Activated naive CD4-positive, alpha-beta T cell treated with anti-CD3 and anti-CD28 coated beads, Interleukin-2, amount 50 U/mL, for 72 hours (primary cell): ENCODE measurements around the gene HBEGF. TPM values are rescaled to one million over a fixed set of nuclear protein-coding genes. Genes with fewer than 3 reads are reported as not detected.
A peak's percentile ranks its signal among the peaks of the same experiment; 100 is the strongest.

Experiments
- ATAC-seq, 2 donors: fragments of 150-1000 bp; cut with Tn5 transposase; 2 replicates each; pipeline ENCODE4 v1.10.0; 2021; ENCODE audit warnings: mild to moderate bottlenecking in 2 of 2, moderate library complexity in 2 of 2
- DNase-seq, 2 donors: peaks; one replicate each; pipeline ENCODE4 v3.0.0; 2021 to 2022; ENCODE audit warnings: low spot score in 2 of 2
- H3K27ac Mint-ChIP-seq, 2 donors: one replicate each; pipeline ENCODE4 v1.8.0; 2022; ENCODE audit warnings: mild to moderate bottlenecking in 2 of 2, mixed read lengths in 2 of 2
- H3K36me3 Mint-ChIP-seq, 2 donors: one replicate each; pipeline ENCODE4 v1.8.0; 2022; ENCODE audit warnings: mixed read lengths in 2 of 2
- H3K9me3 Mint-ChIP-seq, 2 donors: one replicate each; pipeline ENCODE4 v1.8.0; 2022; ENCODE audit warnings: mixed read lengths in 2 of 2
- total RNA-seq, 2 donors: library from RNA; stranded (reverse); gene quantifications; one replicate each; pipeline ENCODE4 v1.2.3, GENCODE V29; 2022

The HBEGF gene
- total RNA-seq, 2 donors from 2014 or later: 6.9 to 10.5 TPM

DNA sequence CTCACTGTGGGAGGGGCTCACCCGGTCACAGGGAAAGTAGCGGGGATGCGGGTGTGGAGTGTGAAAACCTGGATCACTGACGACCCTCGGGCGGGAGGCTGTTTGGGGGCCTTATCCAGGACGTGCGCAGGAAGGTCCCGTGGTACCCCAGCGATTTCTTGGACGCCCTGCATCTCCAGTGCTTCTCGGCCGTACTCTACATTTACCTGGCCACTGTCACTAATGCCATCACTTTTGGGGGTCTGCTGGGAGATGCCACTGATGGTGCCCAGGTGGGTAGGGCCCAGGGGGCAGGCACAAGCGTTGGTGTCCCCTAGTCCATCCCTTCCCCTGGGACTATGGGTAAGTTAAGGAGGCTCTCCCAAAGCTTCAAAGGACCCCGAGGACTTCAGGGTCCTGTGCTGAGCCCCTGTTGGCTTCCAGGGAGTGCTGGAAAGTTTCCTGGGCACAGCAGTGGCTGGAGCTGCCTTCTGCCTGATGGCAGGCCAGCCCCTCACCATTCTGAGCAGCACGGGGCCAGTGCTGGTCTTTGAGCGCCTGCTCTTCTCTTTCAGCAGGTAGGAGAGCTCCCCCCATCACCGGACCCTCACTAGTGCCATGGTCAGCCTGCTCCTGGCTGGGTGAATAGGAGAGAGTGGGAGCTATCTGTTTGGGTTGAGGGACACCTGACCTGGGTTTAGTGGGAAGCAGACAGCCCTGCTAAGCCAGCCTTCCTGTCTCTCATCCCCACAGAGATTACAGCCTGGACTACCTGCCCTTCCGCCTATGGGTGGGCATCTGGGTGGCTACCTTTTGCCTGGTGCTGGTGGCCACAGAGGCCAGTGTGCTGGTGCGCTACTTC, 17.4 kb upstream of the HBEGF start:
- DNase-seq: no peak
- ATAC-seq: no peak
- H3K36me3 Mint-ChIP-seq: no peaks in the 10 kb centered on the region
- H3K27ac Mint-ChIP-seq: peak overlapping the region in 1 of 2 donors; percentile 18
- no peaks in the 10 kb centered on the region for H3K9me3 Mint-ChIP-seq

DNA sequence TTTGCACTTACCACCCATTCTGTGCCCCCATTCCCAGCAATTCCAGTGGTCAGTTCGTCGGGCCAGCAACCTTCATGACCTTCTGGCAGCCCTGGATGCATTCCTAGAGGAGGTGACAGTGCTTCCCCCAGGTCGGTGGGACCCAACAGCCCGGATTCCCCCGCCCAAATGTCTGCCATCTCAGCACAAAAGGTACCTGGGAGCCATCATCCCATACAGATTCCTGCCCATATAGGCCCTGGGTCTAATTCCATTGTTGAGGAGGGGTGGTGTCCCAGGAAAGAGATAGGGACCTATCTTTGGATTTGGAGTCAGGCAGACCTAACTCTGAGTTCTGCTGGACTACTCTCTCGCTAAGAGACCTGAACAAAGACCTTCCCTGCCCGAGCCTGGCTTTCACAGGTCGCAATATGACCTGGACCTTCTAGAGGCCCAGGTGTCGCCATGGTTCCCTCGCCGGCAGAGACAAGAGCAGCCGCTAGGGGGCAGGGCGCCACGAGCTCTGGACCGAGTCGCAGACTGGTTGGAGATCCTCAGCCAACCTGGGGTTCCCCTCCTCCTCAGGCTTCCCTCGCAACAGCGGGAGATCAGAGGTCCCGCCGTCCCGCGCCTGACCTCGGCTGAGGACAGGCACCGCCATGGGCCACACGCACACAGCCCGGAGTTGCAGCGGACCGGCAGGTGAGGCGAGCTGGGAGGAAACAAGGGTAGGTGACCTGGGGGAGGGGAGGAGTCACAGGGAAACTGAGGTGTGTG, 16.6 kb upstream of the HBEGF start:
- DNase-seq: peak; percentile 84 to 95
- no peaks in the 10 kb centered on the region for H3K36me3 Mint-ChIP-seq
- peak; percentile 93 to 95 for ATAC-seq
- H3K27ac Mint-ChIP-seq: peak overlapping the region in 1 of 2 donors; percentile 18
- H3K9me3 Mint-ChIP-seq: no peaks in the 10 kb centered on the region

DNA sequence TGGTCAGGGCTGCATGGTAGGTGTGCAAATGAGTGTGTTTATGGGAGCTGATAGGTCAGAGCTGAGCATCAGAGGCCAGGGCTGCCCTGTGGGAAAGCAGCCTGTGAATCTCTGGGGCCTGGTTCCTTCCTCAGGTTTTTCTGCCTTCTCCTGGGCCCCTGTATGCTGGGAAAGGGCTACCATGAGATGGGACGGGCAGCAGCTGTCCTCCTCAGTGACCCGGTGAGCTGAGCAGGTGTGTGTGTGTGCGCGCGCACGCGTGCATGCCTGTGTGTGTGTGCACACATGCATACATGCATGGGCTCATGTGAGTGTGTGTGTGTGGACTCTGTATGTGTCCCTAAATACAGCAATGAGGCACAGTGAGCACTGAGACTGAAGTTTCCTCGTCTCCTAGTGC, 15.9 kb upstream of the HBEGF start:
- DNase-seq (no peak), ATAC-seq (no peak)
- Mint-ChIP-seq H3K36me3 (no peaks in the 10 kb centered on the region), H3K27ac (no peak overlapping the region), H3K9me3 (no peaks in the 10 kb centered on the region)

DNA sequence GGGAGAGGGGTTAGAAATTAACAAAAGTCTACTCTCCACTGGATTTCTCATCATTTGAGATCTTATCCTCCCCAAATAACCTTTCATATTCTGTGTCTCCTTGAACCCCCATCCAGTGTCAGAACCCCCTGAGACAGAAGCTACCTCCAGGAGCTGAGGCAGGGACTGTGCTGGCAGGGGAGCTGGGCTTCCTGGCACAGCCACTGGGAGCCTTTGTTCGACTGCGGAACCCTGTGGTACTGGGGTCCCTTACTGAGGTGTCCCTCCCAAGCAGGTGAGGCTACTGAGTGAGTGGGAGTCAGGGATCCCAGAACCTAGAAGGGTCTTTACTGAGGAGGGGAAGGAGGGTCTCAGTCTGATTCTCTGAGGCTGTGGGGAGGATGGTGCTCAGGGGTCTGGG, 15.5 kb upstream of the HBEGF start:
- no peak overlapping the region for H3K27ac Mint-ChIP-seq
- no peaks in the 10 kb centered on the region for H3K36me3 Mint-ChIP-seq
- H3K9me3 Mint-ChIP-seq: no peaks in the 10 kb centered on the region
- DNase-seq: no peak
- ATAC-seq: no peak

DNA sequence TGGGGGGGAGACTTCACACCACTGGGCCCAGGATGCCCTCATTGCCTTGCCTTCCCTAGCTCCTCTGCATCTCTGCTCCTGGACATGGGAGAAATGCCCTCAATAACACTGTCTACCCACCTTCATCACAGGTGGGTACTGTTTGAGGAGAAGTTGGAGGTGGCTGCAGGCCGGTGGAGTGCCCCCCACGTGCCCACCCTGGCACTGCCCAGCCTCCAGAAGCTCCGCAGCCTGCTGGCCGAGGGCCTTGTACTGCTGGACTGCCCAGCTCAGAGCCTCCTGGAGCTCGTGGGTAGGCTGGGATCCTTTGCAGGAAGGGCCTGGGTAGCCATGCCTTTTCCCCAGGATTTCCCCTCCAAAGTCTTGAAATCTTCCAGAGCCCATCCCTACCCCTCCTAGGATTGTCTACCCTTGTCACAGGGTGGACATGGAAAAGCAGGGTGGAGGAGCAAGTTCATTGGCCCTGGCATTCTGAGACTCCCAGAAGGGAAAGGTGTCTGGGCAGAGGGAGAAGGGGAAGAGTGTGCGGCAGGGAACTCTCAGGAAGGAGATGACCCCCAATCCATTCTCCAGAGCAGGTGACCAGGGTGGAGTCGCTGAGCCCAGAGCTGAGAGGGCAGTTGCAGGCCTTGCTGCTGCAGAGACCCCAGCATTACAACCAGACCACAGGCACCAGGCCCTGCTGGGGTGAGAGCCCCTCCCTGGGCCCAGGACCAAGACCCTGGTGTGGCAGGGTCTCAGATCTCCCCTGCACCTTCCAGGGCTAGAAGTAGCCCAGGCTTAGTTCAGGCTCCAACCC, 14.5 kb upstream of the HBEGF start:
- Mint-ChIP-seq H3K27ac (no peak overlapping the region), H3K36me3 (no peaks in the 10 kb centered on the region), H3K9me3 (no peaks in the 10 kb centered on the region)
- DNase-seq (no peak), ATAC-seq (no peak)

DNA sequence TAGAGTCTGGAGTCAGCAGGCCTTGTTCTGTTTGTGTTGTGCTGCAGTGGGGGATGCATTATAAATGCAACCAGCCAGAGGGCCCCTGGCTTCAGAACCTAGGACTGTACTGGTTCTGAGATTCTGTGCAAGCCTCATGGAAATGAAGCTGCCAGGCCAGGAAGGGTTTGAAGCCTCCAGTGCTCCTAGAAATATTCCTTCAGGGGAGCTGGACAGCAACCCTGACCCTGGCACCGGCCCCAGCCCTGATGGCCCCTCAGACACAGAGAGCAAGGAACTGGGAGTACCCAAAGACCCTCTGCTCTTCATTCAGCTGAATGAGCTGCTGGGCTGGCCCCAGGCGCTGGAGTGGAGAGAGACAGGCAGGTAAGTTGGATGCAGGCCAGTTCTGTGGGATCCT, 13.7 kb upstream of the HBEGF start, which contains the start of gene SLC4A9:
Gene SLC4A9 (plus strand): TSS at position 94 of the 400 bp plus-strand sequence. CDS start 43 bp downstream, at position 137.
- ATAC-seq: no peak
- H3K36me3 Mint-ChIP-seq: no peaks in the 10 kb centered on the region
- no peak within 1 kb of the TSS for H3K27ac Mint-ChIP-seq
- DNase-seq: no peak
- H3K9me3 Mint-ChIP-seq: no peaks in the 10 kb centered on the region

DNA sequence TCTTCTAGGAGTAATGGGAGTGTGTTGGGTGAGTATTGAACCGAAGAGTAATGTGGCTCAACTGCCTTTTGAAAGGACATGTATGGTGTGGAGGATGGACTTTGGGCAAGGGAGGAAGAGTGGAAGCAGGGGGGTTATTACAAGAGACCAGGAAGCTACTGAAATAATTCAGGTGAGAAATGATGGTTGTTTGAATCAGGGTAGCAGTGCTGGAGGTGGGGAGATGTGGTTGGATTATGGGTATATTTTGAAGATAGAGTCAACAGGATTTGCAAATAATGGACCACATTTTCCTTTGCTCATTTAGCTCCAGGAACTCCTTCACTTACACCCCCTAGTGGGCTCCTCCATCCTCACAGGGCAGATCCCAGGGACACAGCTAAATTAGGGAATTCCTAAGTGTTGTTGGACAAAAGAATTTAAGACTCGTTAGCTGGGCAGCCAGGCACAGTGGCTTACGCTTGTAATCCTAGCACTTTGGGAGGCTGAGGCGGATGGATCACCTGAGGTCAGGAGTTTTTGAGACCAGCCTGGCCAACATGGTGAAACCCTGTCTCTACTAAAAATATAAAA, 12.4 kb upstream of the HBEGF start:
- no peak for ATAC-seq
- no peaks in the 10 kb centered on the region for H3K36me3 Mint-ChIP-seq
- H3K9me3 Mint-ChIP-seq: no peaks in the 10 kb centered on the region

DNA sequence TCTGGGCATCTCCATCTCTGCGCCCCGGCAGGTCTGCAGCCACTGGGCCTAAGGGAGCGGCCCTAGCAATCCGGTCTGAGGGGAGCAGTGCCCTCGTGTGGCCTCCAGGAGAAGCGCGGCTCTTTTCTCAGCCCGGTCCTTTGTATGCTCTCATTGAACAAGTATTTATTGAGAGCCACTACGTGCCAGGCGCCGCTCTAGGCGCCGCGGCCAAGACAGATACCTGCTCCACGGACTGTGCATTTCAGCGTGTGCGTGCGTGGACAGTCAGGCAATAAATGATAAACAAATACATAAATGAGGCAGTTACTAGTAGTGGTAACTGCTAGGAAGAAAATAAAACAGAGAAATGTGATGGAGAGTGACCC, 11.3 kb upstream of the HBEGF start:
- DNase-seq (peak; percentile 76 to 82), ATAC-seq (peak; percentile 96 to 98)
- H3K27ac Mint-ChIP-seq: peak overlapping the region in 1 of 2 donors; percentile 58
- H3K36me3 Mint-ChIP-seq: no peaks in the 10 kb centered on the region
- no peaks in the 10 kb centered on the region for H3K9me3 Mint-ChIP-seq

More for the DNA sequence above, 12.4 kb upstream of the HBEGF start:
- no peak for DNase-seq
- no peak overlapping the region for H3K27ac Mint-ChIP-seq

DNA sequence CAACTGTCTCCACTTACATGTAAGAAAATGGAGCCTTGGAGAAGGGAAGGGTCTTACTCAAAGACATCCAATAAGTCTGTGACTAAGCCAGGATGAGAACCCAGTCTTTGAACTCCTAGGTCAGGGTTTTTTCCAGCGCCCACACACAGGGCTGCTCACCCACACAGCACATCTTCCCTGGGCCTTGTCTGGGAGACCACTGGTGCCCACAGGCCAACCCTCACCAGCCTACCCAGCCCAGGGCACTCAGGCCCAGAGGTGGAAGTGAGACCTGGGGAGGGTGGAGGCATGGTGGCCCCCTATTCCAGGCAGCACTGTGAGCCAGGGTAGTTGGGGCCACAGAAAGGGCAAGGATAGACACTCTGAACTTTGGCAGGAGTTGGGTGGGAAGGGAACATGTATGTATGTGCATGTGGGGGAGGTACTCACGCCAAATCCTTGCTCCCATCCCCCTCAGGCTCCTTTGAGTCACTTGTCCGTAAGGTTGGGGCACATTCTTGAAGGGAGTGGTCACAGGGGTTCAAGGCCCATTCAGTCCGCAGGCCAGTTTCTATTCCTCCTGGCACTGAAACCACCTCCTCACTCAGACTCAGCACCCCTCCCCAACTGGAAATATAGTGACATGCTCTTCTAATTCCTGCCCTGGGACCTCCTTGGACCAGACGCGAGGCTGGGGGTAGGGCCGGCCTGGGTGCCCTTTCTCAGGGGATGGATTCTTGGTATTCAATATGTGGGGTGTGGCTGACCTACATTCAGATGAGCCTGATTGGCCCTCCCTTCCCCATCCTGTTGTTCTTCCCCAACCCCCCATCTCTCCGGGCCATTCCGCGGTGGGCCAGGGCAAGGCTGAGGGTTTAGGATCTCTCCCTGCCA, 10.7 kb upstream of the HBEGF start:
- Mint-ChIP-seq H3K27ac (peak overlapping the region in 1 of 2 donors; percentile 58), H3K9me3 (no peaks in the 10 kb centered on the region), H3K36me3 (no peaks in the 10 kb centered on the region)
- DNase-seq (no peak), ATAC-seq (peak; percentile 28 to 59)

DNA sequence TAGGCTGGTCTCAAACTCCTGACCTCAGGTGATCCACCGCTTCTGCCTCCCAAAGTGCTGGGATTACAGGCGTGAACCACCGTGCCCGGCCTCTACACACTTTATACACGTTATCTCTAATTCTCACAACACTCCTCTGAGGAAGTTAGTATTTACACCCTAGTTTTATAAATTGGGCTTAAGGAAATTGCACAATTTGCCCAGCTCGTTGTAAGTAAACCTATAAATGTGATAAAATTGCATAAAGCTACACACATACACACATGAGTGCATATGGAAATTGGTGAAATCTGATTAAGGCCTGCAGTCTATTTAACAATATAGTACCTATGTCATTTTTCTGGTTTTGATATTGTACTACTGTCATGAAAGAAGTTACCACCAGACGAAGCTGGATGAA, 9.1 kb upstream of the HBEGF start:
- H3K36me3 Mint-ChIP-seq: no peaks in the 10 kb centered on the region
- DNase-seq (no peak), ATAC-seq (no peak)
- H3K9me3 Mint-ChIP-seq: no peaks in the 10 kb centered on the region
- H3K27ac Mint-ChIP-seq: no peak overlapping the region

DNA sequence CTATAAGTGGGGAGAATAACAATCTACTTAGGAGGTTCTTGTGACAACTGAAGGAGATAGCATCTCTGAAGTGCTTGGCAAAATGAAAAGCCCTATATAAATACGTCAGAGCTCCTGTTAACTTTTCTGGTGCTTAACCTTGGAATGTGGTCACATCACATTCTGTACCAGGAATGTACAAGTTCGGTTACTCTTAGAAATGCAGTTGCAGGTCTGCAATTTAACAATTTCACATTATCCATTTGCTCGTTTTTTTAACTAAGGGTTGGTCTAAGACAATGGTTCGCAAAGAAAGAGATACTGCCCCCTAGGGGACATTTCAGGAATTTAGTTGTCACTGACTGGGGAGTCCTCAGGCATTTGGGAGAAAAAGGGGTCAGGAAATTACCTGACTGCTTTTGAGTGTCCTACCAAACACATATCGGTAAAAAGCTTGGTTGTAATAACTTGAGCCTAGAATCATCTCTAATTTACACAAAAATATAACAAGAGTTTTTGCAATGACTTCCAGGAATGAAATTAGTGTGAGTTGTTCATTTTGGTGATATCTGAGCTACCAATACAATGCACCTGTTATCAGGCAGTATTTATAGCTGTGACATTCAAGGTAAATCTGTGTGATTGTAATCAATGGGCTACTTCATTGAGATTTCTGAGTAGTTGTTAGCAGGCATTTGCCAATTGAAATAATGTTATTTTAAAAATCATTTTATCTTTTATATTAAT, 5.4 kb upstream of the HBEGF start:
- Mint-ChIP-seq H3K36me3 (no peaks in the 10 kb centered on the region), H3K9me3 (no peaks in the 10 kb centered on the region), H3K27ac (no peak overlapping the region)
- DNase-seq (peak in 1 of 2 donors; percentile 88), ATAC-seq (peak; percentile 85 to 89)

DNA sequence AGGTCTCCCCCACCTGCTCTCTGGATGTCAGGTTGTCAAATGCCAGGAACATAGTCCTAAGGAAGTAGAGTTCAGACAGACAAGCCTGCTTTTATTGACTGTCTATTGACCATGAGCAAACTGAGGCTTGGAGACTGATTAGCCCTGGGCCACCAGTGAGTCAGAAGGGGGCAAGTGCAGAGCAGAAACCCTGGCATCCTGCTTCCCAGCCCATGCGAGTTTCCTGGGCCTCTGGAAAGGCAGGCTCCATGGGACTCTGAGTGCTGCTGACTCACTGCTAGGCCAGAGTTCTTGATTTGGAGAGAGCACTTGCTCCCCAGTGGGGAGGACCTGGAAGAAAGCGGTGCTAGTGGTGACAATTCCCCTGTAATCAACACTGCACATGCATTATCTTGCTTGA, 2.8 kb upstream of the HBEGF start:
- H3K27ac Mint-ChIP-seq: no peak overlapping the region
- H3K36me3 Mint-ChIP-seq: peaks cover 0 to 8% of the 10 kb centered on the region in 2 donors
- H3K9me3 Mint-ChIP-seq: no peaks in the 10 kb centered on the region
- ATAC-seq (no peak), DNase-seq (no peak)

DNA sequence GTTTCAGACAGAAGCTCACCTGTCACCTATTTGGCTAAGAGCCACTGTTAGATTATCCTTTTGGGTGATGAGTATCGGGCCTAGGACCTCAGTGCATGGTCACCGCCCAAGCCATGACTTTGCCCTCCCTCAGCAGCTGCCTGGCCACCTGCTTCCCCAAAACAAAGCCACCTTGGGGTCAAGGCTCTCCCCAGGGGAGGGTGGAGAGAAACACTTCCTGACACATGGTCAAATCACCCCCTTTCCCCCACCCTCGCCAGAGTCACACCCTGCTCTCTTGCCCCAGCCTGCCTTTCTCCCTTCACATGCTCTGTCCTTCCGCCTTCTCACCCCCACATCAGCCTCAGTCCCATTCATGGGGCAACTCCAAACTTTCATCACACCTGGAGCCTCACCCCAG, 1.7 kb upstream of the HBEGF start:
- ATAC-seq: no peak
- Mint-ChIP-seq H3K36me3 (peaks cover 0 to 17% of the 10 kb centered on the region in 2 donors), H3K27ac (no peak overlapping the region), H3K9me3 (no peaks in the 10 kb centered on the region)
- DNase-seq: no peak

DNA sequence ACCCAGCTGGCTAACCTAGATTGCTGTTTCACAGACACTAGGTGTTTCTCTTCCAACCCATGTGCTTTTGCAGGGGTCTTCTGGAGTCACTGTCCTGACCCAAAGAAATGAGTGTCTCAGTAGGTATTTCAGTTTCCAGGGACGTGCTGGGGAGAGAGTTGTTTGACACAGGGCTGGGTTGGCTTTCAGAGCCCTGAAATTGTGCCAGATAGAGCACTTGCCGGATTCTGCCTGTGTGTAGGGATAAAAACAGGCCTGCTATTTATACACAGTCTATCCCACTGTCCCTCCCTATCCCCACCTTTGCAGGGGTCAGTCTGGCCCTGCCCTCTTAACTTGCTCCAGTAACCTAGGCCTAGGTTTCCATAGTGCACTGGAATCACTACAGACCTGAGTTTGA, 957 bp upstream of the HBEGF start:
- DNase-seq (no peak), ATAC-seq (no peak)
- no peaks in the 10 kb centered on the region for H3K9me3 Mint-ChIP-seq
- H3K36me3 Mint-ChIP-seq: peaks cover 4 to 24% of the 10 kb centered on the region in 2 donors
- H3K27ac Mint-ChIP-seq: no peak overlapping the region

DNA sequence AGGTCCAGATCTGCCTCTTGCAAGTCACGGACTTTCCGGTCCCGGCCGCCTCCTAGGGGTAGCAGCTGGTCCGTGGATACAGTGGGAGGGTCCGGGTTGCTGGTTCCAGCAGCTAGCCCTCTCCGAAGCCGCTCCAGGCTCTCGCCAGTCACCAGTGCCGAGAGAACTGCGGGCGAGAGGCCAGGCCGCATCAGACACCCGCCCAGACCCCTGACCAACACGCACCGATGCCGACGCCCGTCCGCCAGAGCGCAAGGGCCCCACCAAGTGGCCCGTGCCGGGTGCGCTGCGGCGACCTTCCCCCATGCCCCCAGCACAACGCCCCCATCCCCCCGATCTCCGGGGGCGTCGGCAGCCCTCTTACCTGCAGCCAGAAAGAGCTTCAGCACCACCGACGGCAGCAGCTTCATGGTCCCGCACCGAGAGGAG, 470 bp downstream of the HBEGF start:
- H3K9me3 Mint-ChIP-seq: peaks cover 0 to 5% of the 10 kb centered on the region in 2 donors
- H3K27ac Mint-ChIP-seq: peak overlapping the region in 1 of 2 donors; percentile 27
- H3K36me3 Mint-ChIP-seq: peaks cover 15 to 32% of the 10 kb centered on the region in 2 donors
- no peak for DNase-seq
- peak in 1 of 2 donors; percentile 20 for ATAC-seq
